Right lobe of liver (tissue), 6 donors: Measurements from ENCODE around the gene LAMA1. TPM values are rescaled to one million over a fixed set of nuclear protein-coding genes. Genes with fewer than 3 reads are reported as not detected.

Source experiments
- ATAC-seq, 4 donors: fragments of 200-7000 bp; cut with Tn5 transposase; one replicate each; pipeline ENCODE4 v1.9.1; 2020; ENCODE audit warnings: mild to moderate bottlenecking in 4 of 4, moderate library complexity in 4 of 4
- DNase-seq, 3 donors: peaks; one replicate each; pipeline ENCODE4 v3.0.0-alpha.2; 2020
- H3K27ac ChIP-seq, 3 donors: fragments of 200-600 bp; one replicate each; pipeline ENCODE4 v1.8.0; 2022
- H3K27me3 ChIP-seq, 2 donors: fragments of 200-600 bp; one replicate each; pipeline ENCODE4 v1.8.0; 2022
- H3K36me3 ChIP-seq, 4 donors: fragments of 200-600 bp; sonication (generic) in 1 of 4; one replicate each; pipeline versions ENCODE4 v1.5.1 to v1.8.0; 2017 to 2022; ENCODE audit warnings: control low read depth in 1 of 4
- H3K4me1 ChIP-seq, 4 donors: fragments of 200-600 bp; sonication (generic) in 1 of 4; one replicate each; pipeline versions ENCODE4 v1.5.1 to v1.8.0; 2017 to 2022; ENCODE audit warnings: control low read depth in 1 of 4
- H3K4me3 ChIP-seq, 3 donors: fragments of 200-600 bp; one replicate each; pipeline ENCODE4 v1.8.0; 2022
- H3K9me3 ChIP-seq, 4 donors: fragments of 200-600 bp; sonication (generic) in 1 of 4; one replicate each; pipeline versions ENCODE4 v1.5.1 to v1.8.0; 2017 to 2022; ENCODE audit warnings: control low read depth in 1 of 4
- POLR2A ChIP-seq: fragments of 450-650 bp; IDR thresholded peaks from one replicate; pipeline ENCODE4 v1.6.1; 2017; ENCODE audit warnings: antibody characterized with exemption, mild to moderate bottlenecking
- WGBS: methylation state at CpG from one replicate; pipeline ENCODE4 v1.1.6; 2018; ENCODE audit warnings: low coverage, low lambda C conversion rate; ENCODE audit not compliant: insufficient coverage; ENCODE audit errors: missing lambda C conversion rate; 5-methylcytosine and 5-hydroxymethylcytosine counted together
- intact Hi-C, 2 donors: fragments of 100-400 bp; cut with DNase I; formaldehyde crosslinking; loops; one replicate each; pipeline versions ENCODE4 v1.11.2 to v1.14.1; 2022
- total RNA-seq, 6 experiments: library from RNA; depleted of rRNA in 2 of 6; stranded (reverse); fragments of >200 nt in 2 of 6; fragmentation: NEBNext Ultra II Directional in 3 of 6; extraction: Animal tissue kit (Norgen Biotek cat#: 25700) in 3 of 6; gene quantifications; one replicate each; pipeline versions ENCODE4 v1.1.0 to v1.2.4, GENCODE V29; 2016 to 2023
- TF ChIP-seq, protein P1 (sequence below), 4 donors: fragments of 200-600 bp in 3 of 4; fragments of 450-650 bp in 1 of 4; IDR thresholded peaks; one replicate each; pipeline versions ENCODE4 v1.5.1 to v1.8.0; 2016 to 2022; ENCODE audit warnings: antibody characterized with exemption in 4 of 4, mild to moderate bottlenecking in 2 of 4
- donor health status: DM: no; HTN: yes; CAD: no.
- donor health status: DM: no; HTN: no; CAD: no.
- donor health status: DM: no; HTN: no; CAD: no.
- donor health status: DM: no; HTN: yes; CAD: no.
- donor health status: DM: no; HTN: yes; CAD: no.

LAMA1 gene
- total RNA-seq, 6 experiments from 2014 or later: 0.06 to 0.56 (median 0.29) TPM

DNA sequence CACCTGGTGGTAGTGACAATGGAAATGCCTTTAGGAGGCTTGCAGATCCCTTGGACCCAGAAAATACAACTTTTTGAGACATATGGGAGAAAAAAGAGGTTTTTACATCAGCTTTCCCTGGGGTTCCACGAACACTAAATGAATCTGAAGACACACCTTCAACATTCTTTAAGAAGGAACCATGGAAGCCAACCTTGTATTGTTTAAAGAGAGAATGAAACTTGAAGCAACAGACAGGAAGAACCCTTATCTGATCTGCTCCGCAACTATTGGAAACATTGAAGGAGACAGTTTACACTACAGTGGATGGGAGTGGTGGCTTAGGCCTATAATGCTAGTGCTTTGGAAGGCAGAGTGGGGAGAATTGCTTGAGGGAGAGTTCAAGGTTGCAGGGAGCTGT lies 190.4 kb downstream of the LAMA1 start:
- H3K27me3 ChIP-seq: no peaks in the 10 kb centered on the region
- no peak for ATAC-seq
- H3K9me3 ChIP-seq: no peaks in the 10 kb centered on the region
- TF ChIP-seq, protein P1, sequence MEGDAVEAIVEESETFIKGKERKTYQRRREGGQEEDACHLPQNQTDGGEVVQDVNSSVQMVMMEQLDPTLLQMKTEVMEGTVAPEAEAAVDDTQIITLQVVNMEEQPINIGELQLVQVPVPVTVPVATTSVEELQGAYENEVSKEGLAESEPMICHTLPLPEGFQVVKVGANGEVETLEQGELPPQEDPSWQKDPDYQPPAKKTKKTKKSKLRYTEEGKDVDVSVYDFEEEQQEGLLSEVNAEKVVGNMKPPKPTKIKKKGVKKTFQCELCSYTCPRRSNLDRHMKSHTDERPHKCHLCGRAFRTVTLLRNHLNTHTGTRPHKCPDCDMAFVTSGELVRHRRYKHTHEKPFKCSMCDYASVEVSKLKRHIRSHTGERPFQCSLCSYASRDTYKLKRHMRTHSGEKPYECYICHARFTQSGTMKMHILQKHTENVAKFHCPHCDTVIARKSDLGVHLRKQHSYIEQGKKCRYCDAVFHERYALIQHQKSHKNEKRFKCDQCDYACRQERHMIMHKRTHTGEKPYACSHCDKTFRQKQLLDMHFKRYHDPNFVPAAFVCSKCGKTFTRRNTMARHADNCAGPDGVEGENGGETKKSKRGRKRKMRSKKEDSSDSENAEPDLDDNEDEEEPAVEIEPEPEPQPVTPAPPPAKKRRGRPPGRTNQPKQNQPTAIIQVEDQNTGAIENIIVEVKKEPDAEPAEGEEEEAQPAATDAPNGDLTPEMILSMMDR (IDR thresholded peaks at IDR 0.05): no peak
- TF ChIP-seq POLR2A: no peak
- 90% methylated on average over 2 of the region's 2 CpGs for WGBS
- no peak overlapping the region for H3K27ac ChIP-seq
- intact Hi-C loops: loop anchor here in 1 of 2 donors (10.0 kb wide), 1 partner anchor 248 kb away; no protein-coding TSS in a partner anchor
- H3K4me3 ChIP-seq: no peak overlapping the region
- DNase-seq: no peak
- H3K4me1 ChIP-seq: no peaks in the 10 kb centered on the region
- H3K36me3 ChIP-seq: no peaks in the 10 kb centered on the region

DNA sequence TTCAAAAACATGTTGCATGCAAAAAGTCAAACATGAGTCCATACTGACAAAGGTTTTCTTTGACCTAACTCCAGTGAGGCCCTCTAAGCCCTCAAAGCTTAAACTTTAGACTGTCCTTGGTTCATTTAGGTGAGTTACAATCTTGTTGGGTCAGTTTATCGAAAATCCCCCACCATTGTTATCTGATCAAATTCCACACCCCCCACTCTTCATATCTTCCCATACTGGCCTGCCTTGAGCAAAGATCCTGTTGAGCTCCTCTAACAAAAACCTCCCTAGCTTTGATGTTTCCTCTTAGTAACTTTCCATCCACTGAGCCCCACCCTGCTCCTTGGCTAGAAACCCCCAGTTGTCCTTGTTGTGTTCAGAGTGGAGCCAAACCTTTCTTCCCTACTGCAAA lies 194.4 kb downstream of the LAMA1 start:
- ATAC-seq (no peak), DNase-seq (no peak)
- no peaks in the 10 kb centered on the region for H3K36me3 ChIP-seq
- H3K4me3 ChIP-seq: no peak overlapping the region
- WGBS: 78% methylated on average over 1 of the region's 1 CpG
- TF ChIP-seq POLR2A: no peak
- TF ChIP-seq, protein P1 (IDR thresholded peaks at IDR 0.05): no peak
- H3K27me3 ChIP-seq: no peaks in the 10 kb centered on the region
- H3K9me3 ChIP-seq: no peaks in the 10 kb centered on the region
- H3K4me1 ChIP-seq: no peaks in the 10 kb centered on the region
- intact Hi-C loops: loop anchor here in 1 of 2 donors (10.0 kb wide), 1 partner anchor 252 kb away; no protein-coding TSS in a partner anchor
- H3K27ac ChIP-seq: no peak overlapping the region

DNA sequence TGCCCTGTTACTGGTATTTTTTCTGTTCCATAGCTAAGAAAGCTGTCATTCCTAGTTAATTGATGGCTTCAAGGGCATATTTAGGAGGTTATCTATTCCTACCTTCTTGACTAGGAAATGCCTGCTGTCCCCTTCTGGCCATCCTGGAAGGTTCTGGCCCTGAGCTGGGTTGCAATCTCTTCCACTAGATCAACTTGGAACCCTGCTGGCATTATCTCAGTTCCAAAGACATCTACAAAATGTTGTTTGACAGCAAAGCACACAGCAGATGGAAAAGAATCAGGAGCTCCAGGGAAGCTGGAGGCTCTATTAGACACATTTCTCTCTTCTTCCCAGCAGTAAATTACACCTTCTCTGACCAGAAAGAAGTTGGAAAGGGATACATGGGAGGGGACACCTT lies 196.0 kb downstream of the LAMA1 start:
- intact Hi-C loops: loop anchor here in 1 of 2 donors (10.0 kb wide), 1 partner anchor 253 kb away; no protein-coding TSS in a partner anchor
- H3K36me3 ChIP-seq: no peaks in the 10 kb centered on the region
- no peaks in the 10 kb centered on the region for H3K4me1 ChIP-seq
- H3K9me3 ChIP-seq: no peaks in the 10 kb centered on the region
- DNase-seq: no peak
- H3K27ac ChIP-seq: no peak overlapping the region
- TF ChIP-seq POLR2A: no peak
- TF ChIP-seq, protein P1 (IDR thresholded peaks at IDR 0.05): no peak
- no peak overlapping the region for H3K4me3 ChIP-seq
- H3K27me3 ChIP-seq: no peaks in the 10 kb centered on the region
- no peak for ATAC-seq

DNA sequence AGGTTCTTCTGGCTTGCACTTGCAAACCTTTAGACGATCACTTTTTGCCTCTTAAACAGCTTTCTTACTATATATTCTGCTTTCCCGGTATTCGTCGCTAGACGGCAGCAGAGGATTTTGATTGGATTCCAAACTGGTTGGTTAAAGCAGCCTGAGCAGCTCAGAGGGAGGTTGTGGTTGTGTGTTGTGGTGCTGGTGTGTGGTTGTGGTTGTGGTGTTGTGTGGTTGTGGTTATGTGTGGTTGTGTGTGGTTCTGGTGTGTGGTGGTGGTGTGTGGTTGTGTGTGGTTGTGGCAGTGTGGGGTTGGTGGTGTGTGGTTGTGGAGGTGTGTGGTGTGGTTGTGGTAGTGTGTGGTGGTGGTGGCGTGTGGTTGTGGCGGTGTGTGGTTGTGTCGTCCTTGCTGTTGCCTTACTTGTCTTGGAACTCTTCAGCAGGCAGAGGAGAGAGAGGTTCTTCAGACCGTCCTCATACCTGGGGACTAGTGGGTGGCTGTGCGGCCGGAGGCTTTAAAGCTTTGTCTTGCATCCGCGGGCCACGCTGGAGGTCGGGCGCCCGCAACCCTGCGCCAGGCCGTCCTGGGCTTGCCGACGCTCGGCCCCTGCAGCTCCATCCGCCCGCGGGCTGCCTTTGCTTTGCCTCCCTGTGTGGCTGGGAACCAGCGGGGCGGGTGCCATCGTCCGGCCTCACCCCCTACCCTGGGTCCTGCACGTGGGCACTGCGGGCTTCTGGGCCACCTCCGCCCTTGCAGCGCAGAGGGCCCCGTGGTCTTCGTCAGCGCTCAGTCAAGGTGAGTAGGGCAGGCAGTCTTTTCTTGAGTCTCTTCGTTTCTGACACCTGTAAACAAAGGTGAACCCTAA lies 197.3 kb downstream of the LAMA1 start:
- 3% methylated on average over 6 of the region's 37 CpGs for WGBS
- no peak overlapping the region for H3K27ac ChIP-seq
- H3K4me1 ChIP-seq: no peaks in the 10 kb centered on the region
- no peak overlapping the region for H3K4me3 ChIP-seq
- TF ChIP-seq, protein P1 (IDR thresholded peaks at IDR 0.05): peak; percentile 53 to 61 (median 60)
- TF ChIP-seq POLR2A: no peak
- intact Hi-C loops: loop anchor here in 1 of 2 donors (10.0 kb wide), 1 partner anchor 254 kb away; no protein-coding TSS in a partner anchor
- ATAC-seq: peak; percentile 75 to 79 (median 78)
- peak in 1 of 3 donors; percentile 53 for DNase-seq
- no peaks in the 10 kb centered on the region for H3K27me3 ChIP-seq
- H3K9me3 ChIP-seq: no peaks in the 10 kb centered on the region
- H3K36me3 ChIP-seq: no peaks in the 10 kb centered on the region
